ENCODE data around the gene PTPRQ.

DNA sequence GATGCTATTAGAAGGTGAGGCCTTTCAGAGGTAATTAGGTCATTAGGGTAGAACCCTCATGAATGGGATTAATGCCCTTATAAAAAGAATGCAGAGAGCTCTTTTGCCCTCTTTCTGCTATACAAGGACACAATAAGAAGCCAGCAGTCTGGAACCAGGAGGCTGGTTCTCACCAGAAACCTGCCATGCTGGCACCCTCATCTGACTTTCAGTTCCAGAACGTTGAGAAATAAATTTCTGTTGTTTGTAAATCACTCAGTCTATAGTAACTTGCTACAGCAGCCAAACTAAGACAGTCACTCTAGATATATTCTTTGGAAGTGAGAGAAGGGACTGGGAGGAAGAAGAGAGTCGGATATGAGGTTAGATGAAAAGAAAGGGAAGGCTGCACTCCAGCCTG, 138.4 kb downstream of the PTPRQ start:
- TF ChIP-seq POLR2A (IDR thresholded peaks at IDR 0.05) = no peak
- TF ChIP-seq, protein P1, sequence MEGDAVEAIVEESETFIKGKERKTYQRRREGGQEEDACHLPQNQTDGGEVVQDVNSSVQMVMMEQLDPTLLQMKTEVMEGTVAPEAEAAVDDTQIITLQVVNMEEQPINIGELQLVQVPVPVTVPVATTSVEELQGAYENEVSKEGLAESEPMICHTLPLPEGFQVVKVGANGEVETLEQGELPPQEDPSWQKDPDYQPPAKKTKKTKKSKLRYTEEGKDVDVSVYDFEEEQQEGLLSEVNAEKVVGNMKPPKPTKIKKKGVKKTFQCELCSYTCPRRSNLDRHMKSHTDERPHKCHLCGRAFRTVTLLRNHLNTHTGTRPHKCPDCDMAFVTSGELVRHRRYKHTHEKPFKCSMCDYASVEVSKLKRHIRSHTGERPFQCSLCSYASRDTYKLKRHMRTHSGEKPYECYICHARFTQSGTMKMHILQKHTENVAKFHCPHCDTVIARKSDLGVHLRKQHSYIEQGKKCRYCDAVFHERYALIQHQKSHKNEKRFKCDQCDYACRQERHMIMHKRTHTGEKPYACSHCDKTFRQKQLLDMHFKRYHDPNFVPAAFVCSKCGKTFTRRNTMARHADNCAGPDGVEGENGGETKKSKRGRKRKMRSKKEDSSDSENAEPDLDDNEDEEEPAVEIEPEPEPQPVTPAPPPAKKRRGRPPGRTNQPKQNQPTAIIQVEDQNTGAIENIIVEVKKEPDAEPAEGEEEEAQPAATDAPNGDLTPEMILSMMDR (IDR thresholded peaks at IDR 0.05) = no peak

Data from tibial nerve (tissue), 3 donors.